Measurements from ENCODE around the gene CCDC186.

The CCDC186 gene

GRCh38 chr10:114173921-114174694, at the start of gene CCDC186:
TSS of gene CCDC186 (minus strand) at chr10:114174203. CDS start at chr10:114163268, 10,935 bp downstream.
- peak; percentile 77 for DNase-seq

- no peak for DNase-seq
These were observed 49.1 kb upstream of the CCDC186 start for GRCh38 chr10:114223066-114223465.

GRCh38 chr10:114221235-114221634, 47.2 kb upstream of the CCDC186 start:
- no peak for DNase-seq

- no peak for DNase-seq
These were observed 46.3 kb upstream of the CCDC186 start for GRCh38 chr10:114220281-114220680.

- no peak for DNase-seq
These were observed 41.0 kb upstream of the CCDC186 start for GRCh38 chr10:114215033-114215432.

DNA sequence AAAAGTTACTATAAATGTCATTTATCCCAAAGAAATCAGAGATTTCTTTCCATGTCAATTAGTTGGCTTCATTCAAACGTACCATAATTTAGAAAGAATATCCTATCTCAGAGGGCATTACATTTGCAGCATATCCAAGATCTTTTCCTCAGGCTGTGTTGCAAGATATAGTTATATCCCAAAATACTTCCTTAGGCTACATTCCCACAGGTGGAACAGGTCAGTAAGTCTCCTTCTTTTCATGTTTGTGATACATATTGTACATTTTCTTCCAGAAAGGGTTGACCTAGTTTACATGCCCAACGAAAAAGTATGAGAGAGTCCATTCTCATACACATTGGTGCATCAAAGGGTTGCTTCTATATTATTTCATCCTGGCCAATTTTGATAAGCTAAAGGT, 38.1 kb upstream of the CCDC186 start:
- no peak for DNase-seq

DNA sequence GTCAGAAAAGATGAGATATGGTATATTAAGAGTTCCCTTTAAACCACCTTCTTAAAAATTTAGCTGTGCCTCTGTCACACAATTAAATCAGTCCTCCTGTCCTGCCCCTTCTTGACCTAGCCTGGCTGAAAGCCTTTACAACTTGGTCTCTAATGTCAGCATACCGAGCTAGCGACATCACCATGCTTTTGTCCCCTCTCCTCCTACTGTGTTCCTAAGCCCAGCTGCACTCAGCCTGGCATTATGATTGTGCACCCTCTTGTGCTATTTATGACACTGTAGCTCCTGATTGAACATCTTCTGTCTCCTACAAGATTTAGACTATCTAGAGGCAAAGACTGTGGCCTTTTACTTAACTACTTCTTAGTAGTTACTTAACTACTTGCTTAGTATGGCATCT, 34.3 kb upstream of the CCDC186 start:
- DNase-seq: no peak

- DNase-seq: no peak
These were observed 33.3 kb upstream of the CCDC186 start for GRCh38 chr10:114207349-114207748.

DNA sequence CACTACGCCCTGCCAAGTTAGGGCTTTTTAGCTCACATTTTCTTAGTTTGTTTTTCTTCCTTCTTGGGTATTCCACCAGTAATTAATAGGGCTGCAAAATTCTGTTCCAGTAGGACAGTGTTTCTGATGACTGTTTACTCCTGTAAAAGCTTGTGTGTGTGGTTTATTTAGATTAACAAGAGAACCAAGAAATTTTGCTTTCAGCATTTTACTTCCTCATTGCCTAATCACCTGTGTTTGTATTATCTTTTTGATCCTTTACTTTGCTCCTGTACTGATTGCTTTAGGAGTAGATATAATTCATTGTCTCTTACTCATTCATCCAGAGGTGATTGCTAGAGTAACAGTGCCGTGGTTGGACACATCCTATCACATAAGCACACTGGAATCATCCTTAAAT, 32.9 kb upstream of the CCDC186 start:
- DNase-seq: no peak

DNA sequence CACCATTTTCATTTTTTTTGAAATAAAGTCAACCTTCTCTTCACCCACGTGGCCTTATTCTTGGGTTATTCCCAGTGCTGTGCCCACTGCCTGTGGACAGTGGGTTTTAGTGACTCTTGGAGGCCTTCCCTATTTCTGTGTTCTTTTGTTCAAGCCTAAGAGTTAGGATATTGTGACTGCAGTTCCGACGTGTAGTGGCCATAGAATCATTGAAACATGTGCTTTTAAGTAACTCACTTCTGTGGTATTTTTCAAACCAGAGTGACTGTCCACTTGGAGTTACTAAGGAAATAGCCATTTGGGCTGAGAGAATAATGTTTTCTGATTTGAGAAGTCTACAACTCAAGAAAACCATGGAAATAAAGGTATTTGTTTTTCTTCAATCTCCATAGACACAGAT, 28.8 kb upstream of the CCDC186 start:
- DNase-seq: no peak

DNA sequence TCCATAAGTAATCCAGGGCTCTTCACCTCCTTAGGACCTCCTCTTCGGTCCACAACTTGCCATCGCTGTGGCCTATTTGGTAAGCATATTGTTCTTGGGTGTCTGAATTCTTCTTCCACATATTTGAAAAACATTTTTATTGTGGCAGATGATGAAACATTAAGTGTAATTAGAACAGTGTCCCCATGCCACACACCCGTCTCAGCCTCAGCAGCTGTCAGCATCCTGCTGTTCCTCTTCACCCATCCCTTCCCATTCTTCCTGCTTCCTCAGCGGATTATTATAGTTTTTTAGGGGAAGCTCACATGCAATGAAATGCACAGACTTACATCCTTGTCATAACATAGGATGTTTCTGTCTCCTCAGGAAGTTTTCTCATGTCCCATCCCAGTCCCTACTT, 25.2 kb upstream of the CCDC186 start:
- DNase-seq: no peak

DNA sequence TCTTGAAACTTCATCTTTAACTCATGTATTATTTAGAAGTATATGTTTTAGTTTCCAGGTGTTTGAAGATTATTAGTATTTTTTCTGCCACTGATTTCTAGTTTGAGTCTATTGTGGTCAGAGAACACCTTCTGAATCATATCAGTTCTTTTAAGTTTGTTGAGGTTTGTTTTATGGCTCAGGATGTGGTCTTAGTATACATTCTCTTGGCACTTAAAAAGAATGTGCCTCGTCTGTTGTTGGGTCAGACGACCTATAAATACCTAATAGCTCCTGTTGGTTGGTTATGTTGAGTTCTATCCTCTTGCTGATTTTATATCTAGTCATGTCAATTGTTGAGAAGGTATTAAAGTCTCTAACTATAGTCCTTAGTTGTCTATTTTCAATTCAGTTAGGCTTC, 21.1 kb upstream of the CCDC186 start:
- no peak for DNase-seq

- DNase-seq: no peak
These were observed 15.7 kb upstream of the CCDC186 start for GRCh38 chr10:114189700-114190099.

DNA sequence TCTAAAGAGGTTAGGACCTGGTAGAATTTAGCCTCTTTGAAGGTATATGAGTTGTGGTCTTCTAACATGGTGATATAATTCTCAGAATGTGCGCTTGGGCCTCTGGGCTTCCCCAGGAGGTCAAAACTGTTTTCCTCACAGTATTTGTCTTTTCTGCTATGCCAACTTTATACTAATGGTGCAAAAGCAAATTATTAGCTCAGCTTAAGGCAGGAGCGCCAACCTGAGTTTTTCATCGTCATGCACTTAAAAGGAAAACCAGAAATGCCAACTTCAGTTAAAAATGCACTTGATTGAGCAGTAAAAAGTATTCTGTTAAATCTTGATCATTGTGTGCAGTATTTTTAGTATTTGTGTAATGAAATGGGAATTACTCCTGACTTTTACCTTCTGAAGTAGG, 14.9 kb upstream of the CCDC186 start:
- DNase-seq: no peak

DNA sequence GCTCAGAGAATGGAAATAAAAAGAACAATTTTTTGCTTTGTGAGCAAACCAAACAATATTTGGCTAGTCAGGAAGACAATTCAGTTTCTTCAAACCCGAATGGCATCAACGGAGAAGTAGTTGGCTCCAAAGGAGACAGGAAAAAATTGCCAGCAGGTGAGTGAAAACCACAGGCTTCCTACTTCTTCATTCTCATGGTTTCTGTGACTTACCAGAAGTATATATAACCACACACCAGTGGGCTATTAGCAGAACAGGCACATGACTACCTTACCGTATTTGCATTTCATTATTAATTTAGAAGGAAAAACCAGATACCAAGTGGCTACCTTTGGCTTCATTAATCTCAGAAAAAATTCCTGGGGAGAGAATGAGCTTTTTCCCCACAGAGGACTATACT, 14.0 kb upstream of the CCDC186 start:
- no peak for DNase-seq

GRCh38 chr10:114184276-114184675, 10.3 kb upstream of the CCDC186 start:
- DNase-seq: no peak

DNA sequence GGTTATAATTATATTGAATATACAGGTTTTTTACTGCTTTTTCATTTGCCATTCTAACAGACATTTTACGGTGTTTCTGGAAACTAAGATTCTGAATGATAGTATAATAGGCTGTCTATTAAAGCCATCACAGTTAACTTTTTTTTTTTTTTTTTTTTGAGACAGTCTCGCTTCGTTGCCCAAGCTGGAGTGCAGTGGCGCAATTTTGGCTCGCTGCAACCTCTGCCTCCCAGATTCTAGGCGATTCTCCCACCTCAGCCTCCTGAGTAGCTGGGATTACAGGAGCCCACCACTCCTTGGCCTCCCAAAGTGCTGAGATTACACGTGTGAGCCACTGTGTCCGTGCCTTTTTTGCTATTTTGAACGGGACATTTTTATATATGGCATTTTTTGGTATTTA, 9.6 kb upstream of the CCDC186 start:
- no peak for DNase-seq

GRCh38 chr10:114181971-114182370, 8.0 kb upstream of the CCDC186 start:
- no peak for DNase-seq

DNA sequence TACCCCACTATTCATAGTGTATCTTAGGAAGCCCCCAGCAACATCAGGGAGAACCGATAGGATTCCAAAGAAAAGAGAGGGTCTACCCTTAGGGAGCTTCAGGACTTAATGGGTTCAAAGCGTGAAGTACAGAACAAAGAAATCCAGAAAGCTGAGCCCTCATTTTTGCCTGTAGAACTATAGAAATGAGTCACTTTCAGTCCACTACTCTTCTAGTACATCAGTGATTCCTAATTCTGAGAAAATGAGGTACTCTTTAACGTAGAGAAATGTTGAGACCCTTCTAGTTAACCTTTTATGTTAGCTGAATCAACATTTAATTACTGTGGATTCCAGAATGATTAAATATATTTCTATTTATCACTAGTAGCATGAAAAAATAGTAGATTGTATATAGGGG, 6.9 kb upstream of the CCDC186 start:
- DNase-seq: no peak

DNA sequence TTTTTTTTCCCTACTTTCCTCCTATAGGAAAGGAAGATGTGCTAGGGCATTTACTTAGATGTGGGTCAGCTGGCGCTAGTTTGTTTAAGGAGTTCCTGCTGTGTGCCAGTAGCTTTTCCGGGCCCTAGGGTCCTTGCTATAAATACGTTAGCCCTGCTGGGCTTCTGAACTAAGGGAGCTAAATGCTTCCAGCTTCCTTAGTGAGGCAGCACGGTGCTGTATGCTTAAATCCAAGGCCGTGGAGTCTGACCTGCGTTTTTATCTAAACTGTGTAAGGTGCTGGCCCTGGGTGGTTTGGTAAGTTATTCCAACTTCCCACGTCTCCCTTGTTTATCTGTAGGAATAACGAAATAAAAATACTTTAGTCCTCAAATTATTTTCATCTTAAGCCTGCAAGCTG, 5.7 kb upstream of the CCDC186 start:
- no peak for DNase-seq

GRCh38 chr10:114179148-114179547, 5.1 kb upstream of the CCDC186 start, which contains the start of gene TDRD1:
TSS of gene TDRD1 (plus strand) at chr10:114179353. CDS start at chr10:114187832, 8,479 bp downstream.
- DNase-seq: no peak

- DNase-seq: no peak
These were observed 2.5 kb upstream of the CCDC186 start for GRCh38 chr10:114176511-114176910.

- DNase-seq: no peak
These were observed 1.7 kb upstream of the CCDC186 start for GRCh38 chr10:114175667-114176066.

- DNase-seq: no peak
These were observed 739 bp upstream of the CCDC186 start for GRCh38 chr10:114174695-114175188.

DNA sequence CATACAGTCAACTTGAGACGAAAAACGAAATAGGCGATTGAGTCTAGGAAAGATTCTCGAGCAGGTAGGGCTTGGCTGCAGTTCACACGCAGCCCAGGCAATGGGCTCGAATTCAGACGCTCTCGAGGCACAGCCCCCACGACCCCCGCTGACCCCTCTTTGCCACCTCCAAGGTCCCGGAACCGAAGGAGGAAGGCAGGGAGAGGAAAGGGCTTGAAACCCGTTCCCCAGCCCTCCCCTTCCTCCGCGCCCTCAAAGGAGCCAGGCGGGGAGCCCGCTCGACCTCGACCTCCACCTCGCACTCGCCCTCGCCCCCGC, 441 bp downstream of the CCDC186 start:
- no peak for DNase-seq

Data from NCI-H2081 treated with DMSO at 0.1 percent for 48 hours (cell line).